NB4 (cell line): ENCODE data around the gene ANKRD65.

ENCODE experiments used
- CTCF ChIP-seq: IDR thresholded peaks from one replicate; pipeline ENCODE4 v1.5.1; 2012; ENCODE audit warnings: low read depth, low read length
- POLR2A ChIP-seq: IDR thresholded peaks from 2 replicates; pipeline ENCODE4 v1.6.1; 2011; ENCODE audit warnings: mild to moderate bottlenecking; ENCODE audit not compliant: insufficient read length; ENCODE audit errors: extremely low read depth
- TF ChIP-seq, protein P1 (sequence below): IDR thresholded peaks from 2 replicates; pipeline ENCODE4 v1.6.1; 2011; ENCODE audit warnings: low read depth, low read length

DNA sequence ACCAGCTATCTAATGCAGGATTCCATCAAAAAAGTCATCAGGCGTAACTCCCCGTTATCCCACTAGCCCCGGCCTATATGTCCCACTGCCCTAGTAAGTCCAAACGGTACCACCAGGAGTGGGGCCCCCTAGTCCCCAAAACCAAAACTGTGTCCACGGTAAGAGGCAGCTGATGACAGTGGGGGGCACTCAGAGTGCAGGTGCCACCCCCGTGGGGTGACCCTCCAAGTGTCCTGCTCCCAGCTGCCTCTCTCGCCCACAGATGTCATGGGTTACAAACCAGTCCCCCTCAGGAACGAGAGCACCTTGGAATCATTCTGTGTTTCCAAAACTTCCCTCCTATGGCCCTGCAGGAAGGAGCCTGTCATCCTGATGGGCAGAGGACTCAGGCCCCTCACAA is 35.1 kb downstream of the ANKRD65 start:
- TF ChIP-seq CTCF: no peak
- no peak for TF ChIP-seq POLR2A
- TF ChIP-seq, protein P1, sequence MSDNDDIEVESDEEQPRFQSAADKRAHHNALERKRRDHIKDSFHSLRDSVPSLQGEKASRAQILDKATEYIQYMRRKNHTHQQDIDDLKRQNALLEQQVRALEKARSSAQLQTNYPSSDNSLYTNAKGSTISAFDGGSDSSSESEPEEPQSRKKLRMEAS: no peak
